WERI-Rb-1 (cell line): Measurements from ENCODE around the gene SLC45A1.
A peak's percentile ranks its signal among the peaks of the same experiment; 100 is the strongest.

Source experiments
- DNase-seq: peaks from one replicate; pipeline ENCODE4 v3.0.0-alpha.2; 2020
- H3K27ac ChIP-seq: fragments of 250-450 bp; sonication (Bioruptor Pico); 2 replicates; pipeline ENCODE4 v1.5.1; 2020; ENCODE audit warnings: mild to moderate bottlenecking, moderate library complexity
- H3K27me3 ChIP-seq: fragments of 250-450 bp; sonication (Bioruptor Pico); 2 replicates; pipeline ENCODE4 v1.5.1; 2021; ENCODE audit warnings: mild to moderate bottlenecking, low read depth, moderate library complexity; ENCODE audit not compliant: insufficient read depth, severe bottlenecking
- H3K36me3 ChIP-seq: fragments of 250-450 bp; sonication (Bioruptor Pico); 2 replicates; pipeline ENCODE4 v1.5.1; 2020; ENCODE audit warnings: mild to moderate bottlenecking, moderate library complexity
- H3K4me3 ChIP-seq: 2 replicates; pipeline ENCODE4 v1.5.1; 2011; ENCODE audit warnings: low read depth, mild to moderate bottlenecking, control low read depth, low read length
- H3K9me3 ChIP-seq: fragments of 250-450 bp; sonication (Bioruptor Pico); 2 replicates; pipeline ENCODE4 v1.5.1; 2021; ENCODE audit warnings: mild to moderate bottlenecking, moderate library complexity; ENCODE audit not compliant: severe bottlenecking
- CTCF ChIP-seq: IDR thresholded peaks from 2 replicates; pipeline ENCODE4 v1.5.1; 2011; ENCODE audit warnings: low read depth, mild to moderate bottlenecking, control low read depth, inconsistent platforms, low read length

SLC45A1 gene

GRCh38 chr1:8349961-8350360 lies 32.0 kb downstream of the SLC45A1 start:
- Histone ChIP-seq H3K4me3 (no peak overlapping the region), H3K27me3 (no peaks in the 10 kb centered on the region), H3K36me3 (peaks cover 37% of the 10 kb centered on the region), H3K9me3 (no peaks in the 10 kb centered on the region), H3K27ac (no peak overlapping the region)
- TF ChIP-seq CTCF = no peak
- no peak for DNase-seq

DNA sequence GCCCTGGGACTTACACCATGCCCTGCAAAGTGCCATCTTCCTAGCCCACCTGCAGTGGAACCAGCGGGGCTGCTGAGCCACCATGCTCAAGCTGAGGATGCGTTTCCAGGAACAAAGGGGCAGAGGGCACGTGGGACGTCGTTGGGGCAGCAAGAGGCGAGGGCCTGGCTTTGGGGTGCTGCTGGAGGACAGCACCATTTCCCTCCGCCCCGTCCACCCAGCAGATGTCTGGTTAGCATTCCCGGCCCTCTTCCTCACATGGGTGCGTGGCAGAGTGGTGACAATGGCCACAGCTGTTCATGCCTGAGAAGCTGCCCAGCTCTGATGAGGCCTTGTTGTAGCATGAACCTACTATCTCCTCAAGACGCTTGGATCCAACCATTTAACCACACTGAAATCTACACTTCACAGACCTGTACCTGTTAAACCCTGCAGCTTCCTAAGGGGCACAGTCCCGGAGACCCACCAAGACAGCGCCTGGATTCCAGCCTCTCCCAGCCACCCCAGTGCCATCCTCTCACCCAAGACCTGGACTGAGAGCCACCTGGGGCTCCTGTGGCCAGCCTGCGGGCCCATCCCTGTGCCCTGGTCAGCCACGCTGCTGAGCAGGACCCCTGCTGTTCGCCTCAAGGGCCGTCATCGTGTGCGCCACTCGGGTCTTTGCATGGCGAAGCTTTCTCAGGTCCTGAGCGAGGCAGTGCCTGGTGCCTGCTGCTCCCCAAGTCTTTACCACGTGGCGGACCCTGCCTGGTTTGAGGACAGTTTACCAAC lies 33.2 kb downstream of the SLC45A1 start:
- no peak for DNase-seq
- no peak overlapping the region for H3K4me3 ChIP-seq
- no peaks in the 10 kb centered on the region for H3K9me3 ChIP-seq
- TF ChIP-seq CTCF = no peak
- no peaks in the 10 kb centered on the region for H3K27me3 ChIP-seq
- peaks cover 48% of the 10 kb centered on the region for H3K36me3 ChIP-seq
- no peak overlapping the region; the same call in 1 of the 2 replicates for H3K27ac ChIP-seq

- H3K27ac ChIP-seq = peak overlapping the region; percentile 24
- no peak overlapping the region for H3K4me3 ChIP-seq
Observed at GRCh38 chr1:8351693-8352470, 34.0 kb downstream of the SLC45A1 start.

GRCh38 chr1:8352471-8352845 lies 34.5 kb downstream of the SLC45A1 start:
- no peak for TF ChIP-seq CTCF
- Histone ChIP-seq H3K36me3 (peaks cover 62% of the 10 kb centered on the region), H3K27me3 (no peaks in the 10 kb centered on the region), H3K27ac (peak overlapping the region; percentile 24; the same call in 1 of the 2 replicates), H3K4me3 (no peak overlapping the region), H3K9me3 (no peaks in the 10 kb centered on the region)
- no peak for DNase-seq

More at GRCh38 chr1:8351693-8352470, 34.0 kb downstream of the SLC45A1 start:
- DNase-seq = peak; percentile 68
- no peaks in the 10 kb centered on the region for H3K9me3 ChIP-seq
- H3K27me3 ChIP-seq = no peaks in the 10 kb centered on the region
- peaks cover 56% of the 10 kb centered on the region for H3K36me3 ChIP-seq
- TF ChIP-seq CTCF = peak; percentile 86

GRCh38 chr1:8352886-8353785 lies 35.2 kb downstream of the SLC45A1 start:
- H3K27me3 ChIP-seq = no peaks in the 10 kb centered on the region
- no peak for TF ChIP-seq CTCF

More at GRCh38 chr1:8352886-8353785, 35.2 kb downstream of the SLC45A1 start:
- Histone ChIP-seq H3K36me3 (peaks cover 68% of the 10 kb centered on the region), H3K9me3 (no peaks in the 10 kb centered on the region), H3K4me3 (no peak overlapping the region), H3K27ac (peak overlapping the region; percentile 24; the same call in 1 of the 2 replicates)
- no peak for DNase-seq
